IPS-NIHi7 (cell line): ENCODE data around the gene KRTAP12-1.
"Not testable (repeated sequence)": the region's sequence is repeated elsewhere in the genome, so short reads cannot be mapped to it uniquely, and the experiment has no call there.

ENCODE experiments used
- DNase-seq: peaks from one replicate; pipeline ENCODE4 v3.0.0; 2012; ENCODE audit warnings: mixed read lengths; ENCODE audit errors: extremely low spot score

Gene KRTAP12-1

DNA sequence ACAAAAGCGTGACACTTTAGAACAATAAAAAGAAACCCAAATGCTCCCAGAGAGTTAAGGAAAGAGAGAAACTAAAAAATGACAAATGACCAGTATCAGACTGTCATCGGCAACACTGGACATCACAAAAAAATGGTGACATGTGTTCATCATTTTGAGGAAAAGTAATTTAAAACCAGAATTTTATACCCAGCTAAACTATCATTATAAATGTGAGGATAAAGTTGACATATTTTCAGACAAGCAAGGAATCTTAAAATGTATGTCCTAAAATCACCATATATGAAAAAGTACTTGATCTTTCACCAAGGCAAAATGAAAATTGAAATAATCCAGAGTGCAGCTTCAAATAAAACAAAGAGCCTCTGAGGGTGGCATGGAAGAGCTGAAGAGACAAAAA lies 37.1 kb downstream of the KRTAP12-1 start:
- no peak for DNase-seq

DNA sequence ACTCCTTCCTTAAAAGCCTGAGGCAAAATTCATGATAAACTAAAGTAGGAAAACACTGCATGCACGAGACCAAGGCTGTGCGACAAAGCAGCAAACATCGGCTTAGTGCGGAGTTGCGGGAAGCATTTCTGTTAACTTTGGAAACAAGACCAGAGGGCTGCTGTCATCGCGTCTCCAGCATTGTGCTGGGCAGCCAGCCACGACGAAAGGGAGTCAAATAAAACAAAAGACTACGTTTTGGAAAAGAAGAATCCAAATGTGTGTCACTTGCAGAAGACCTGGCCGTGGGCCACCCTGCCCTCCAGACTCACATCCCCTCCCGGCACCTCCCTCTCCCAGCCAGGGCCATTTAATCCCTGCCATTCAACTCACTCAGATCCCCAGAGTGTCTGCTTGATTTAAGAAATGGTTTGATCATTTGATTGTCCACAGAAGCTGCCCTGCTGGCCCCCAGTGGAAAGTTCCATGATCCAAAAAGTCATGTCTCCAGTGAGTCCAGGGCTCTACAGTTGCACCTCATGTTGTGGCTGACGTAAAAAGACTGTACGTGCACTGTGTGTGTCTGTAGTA lies 38.1 kb downstream of the KRTAP12-1 start:
- no peak for DNase-seq

DNA sequence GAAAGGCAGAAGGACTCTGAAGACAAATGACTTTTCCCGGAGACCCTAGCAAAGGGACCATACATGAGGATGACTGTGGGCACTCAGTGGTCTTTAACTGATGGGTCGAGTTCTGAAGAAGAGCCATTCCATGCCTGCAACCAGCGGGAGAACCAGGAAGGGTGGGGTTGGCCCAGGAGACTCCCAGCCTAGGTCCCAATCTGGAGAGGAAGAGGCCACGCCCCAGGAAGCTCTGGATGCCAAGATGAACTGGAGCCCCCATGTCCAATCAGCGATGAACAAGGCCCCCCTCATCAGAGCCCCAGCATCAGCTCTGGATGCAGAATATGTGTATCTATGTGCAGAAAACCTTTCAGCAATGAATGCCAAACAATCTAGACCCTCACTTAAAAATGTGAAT lies 41.2 kb downstream of the KRTAP12-1 start:
- DNase-seq, result no peak

DNA sequence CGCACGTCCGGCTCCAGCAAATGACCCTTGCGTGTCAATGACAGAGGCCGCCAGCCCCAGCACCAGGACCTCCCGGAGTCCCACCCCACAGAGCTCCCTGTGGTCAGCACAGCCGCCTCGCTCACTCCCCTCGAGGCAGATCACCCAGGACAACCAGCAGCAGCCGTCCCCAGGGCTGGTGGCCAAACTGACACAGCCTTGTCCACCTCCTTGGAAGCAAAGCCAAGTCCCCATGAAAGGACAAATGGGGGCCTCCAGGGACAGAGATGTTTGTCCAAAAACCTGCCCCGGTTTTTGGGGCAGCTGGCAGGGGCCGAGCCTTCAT lies 42.7 kb downstream of the KRTAP12-1 start:
- no peak for DNase-seq

DNA sequence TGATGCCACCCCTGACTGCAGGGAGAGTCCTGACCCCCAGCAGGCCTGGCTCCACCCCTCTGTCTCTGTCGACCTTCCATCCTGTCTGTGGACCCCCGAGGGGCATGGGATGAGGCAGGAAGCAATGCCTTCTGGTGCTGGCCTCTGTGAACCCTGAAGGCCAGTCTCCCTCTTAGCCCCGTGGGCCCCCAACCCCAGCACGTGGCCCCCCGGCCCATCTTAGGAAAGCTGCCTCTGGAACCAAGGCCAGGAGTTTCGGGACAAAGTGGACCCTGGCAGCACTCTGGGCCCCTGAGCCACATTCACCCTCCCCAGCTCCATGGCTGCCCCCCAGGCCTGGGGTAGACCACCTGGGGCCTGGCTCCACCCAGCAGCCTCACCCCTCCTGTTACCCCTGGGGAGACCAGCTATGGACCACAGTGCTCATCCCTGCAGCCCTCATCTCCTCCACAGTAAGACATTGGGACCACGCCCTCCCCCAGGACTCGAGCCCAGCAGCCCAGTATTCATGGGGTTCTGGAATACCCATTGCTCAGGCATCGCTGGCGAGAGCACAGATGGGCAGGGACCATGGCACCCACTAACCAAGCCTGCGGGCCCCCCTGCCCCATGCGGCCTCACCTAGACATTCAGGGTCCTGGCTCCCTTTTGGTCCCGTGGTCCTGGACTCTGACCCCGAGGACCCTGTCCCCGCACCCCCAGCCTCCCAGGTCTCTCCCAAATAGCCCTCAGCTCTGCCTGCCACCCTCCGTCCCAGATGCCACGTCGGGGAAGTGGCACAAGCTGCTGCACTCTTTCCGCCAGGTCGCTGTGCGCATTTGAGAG lies 43.2 kb downstream of the KRTAP12-1 start:
- not testable (repeated sequence) for DNase-seq

DNA sequence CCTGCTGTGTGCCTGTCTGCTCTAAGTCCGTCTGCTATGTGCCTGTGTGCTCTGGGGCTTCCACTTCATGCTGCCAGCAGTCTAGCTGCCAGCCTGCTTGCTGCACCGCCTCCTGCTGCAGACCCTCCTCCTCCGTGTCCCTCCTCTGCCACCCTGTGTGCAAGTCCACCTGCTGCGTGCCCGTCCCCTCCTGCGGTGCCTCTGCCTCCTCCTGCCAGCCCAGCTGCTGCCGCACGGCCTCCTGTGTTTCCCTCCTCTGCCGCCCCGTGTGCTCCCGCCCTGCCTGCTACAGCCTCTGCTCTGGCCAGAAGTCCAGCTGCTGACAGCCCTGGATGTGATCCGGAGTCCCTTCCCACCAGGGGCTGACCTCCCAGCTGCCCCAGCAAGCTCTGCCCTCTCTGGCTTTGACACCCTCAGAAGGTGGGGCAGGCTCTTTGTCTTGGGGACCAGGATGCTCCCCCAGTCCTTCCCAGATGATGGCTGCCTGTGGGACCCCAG lies 44.1 kb downstream of the KRTAP12-1 start:
- not testable (repeated sequence) for DNase-seq

DNA sequence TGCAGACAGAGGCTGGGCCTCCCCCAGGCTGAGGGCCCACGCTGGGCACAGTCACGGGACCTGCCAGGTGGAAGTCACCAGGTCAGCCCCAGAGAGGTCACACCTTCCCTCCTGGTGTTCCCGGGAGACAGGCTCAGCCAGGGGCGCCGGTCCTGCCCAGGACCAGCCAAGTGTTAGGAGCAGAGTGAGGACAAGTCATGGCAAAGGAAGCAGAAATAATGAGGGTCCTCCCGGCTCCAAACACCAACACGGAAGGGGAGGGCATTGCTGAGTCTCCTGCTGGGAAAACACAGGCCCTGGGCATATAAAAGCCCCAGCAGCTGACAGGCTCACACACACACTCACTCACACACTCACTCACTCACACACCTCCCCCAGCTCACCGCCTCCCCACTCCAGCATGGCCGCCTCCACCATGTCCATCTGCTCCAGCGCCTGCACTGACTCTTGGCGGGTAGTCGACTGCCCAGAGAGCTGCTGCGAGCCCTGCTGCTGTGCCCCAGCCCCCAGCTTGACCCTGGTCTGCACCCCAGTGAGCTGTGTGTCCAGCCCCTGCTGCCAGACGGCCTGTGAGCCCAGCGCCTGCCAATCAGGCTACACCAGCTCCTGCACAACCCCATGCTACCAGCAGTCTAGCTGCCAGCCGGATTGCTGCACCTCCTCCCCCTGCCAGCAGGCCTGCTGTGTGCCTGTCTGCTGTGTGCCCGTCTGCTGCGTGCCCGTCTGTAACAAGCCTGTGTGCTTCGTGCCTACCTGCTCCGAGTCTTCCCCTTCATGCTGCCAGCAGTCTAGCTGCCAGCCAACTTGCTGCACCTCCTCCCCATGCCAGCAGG lies 44.7 kb downstream of the KRTAP12-1 start, which contains the start of gene KRTAP10-10:
TSS of gene KRTAP10-10 (plus strand) at position 339 of the 833 bp plus-strand sequence. CDS start at position 401, 62 bp downstream.
- DNase-seq, result no peak

DNA sequence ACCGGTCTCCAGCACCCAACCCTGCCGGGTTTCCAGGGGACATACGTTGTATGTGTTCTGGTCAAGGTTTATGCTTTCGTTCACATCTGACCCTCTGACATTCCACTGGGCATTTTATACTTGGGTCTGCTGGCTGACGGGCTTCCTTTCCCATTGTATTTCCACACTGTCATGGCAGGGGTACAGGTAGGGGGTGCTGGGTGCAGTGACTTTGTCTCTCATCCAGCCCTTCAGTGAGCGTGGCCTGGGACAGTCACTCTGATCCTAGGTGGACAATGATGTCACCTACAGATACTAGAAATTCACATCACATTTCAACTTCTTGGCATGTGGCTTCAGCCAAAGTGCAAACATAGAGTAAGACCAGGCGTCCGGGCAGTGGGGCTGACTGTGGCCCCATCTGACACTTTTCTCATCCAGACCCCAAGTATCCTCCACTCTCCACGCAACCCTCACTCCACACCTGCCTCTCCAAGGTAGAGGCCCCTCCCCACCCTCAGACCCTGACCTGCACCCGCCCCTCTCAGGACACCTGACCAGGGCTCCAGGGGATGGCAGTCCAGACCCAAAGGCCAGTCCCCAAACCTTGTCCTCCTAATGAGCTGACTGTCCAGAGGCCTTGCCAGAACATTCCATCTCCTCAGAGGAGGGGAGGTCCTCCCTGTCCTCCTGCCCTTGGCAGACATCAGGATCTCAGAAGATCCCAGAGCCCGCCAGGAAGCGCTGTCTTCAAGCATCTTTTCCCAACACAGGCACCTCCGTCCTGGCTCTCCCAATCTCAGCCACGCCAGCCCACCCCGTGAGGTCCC lies 45.5 kb downstream of the KRTAP12-1 start:
- DNase-seq, result no peak

DNA sequence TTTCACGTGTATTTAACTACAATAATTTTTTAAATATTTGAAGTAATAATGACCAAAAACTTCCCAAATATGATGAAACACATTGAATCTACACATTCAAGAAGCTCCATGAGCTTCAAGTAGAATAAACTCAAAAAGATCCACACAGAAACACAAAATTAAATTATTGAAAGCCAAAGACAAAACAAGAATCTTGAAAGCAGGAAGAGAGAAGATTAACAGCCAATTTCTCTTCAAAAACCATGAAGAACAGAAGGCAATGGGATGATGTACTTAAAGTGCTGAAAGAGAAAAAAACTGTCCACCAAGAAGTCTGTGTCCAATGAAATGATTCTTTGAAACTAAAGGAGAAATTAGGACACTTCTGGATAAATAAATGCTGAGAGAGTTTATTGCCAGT lies 49.9 kb downstream of the KRTAP12-1 start:
- DNase-seq, result no peak
